Endothelial cell of umbilical vein (primary cell): Measurements from ENCODE around the gene DOCK1. TPM values are rescaled to one million over a fixed set of nuclear protein-coding genes. Genes with fewer than 3 reads are reported as not detected.

ENCODE experiments used
- BruUV-seq: library from RNA; stranded (reverse); fragments of 400-500 nt; replicated peaks from 2 replicates; lab custom pipeline; 2021; lab: Mats Ljungman, UMichigan
- CTCF ChIA-PET: fragments of 300-600, 350-600 bp; sonication (Branson Sonifier 250); formaldehyde crosslinking; loops from one replicate; lab custom pipeline; 2021; ENCODE audit warnings: antibody characterized with exemption, inconsistent platforms; lab: Charles Lee
- POLR2A ChIA-PET: fragments of 300-600, 350-600 bp; sonication (Branson Sonifier 250); formaldehyde crosslinking; loops from one replicate; lab custom pipeline; 2021; ENCODE audit warnings: antibody characterized with exemption, inconsistent platforms; lab: Charles Lee
- DNase-seq: peaks from one replicate; pipeline ENCODE4 v3.0.0-alpha.2; 2011; ENCODE audit warnings: low read depth, low spot score
- FAIRE-seq: peaks from 2 replicates; lab custom pipeline; 2011; peaks lifted over from hg19 to GRCh38; lab: Jason Lieb, UNC
- H2AFZ ChIP-seq: 2 replicates; pipeline ENCODE4 v1.6.0; 2012; ENCODE audit warnings: low read depth, low read length, control low read depth, inconsistent platforms
- H3K27ac ChIP-seq: 2 replicates; pipeline ENCODE4 v1.5.1; 2011; ENCODE audit warnings: low read depth, mild to moderate bottlenecking, control low read depth, low read length, moderate library complexity; ENCODE audit not compliant: insufficient read depth
- H3K27me3 ChIP-seq, 2 experiments: 2 replicates each; pipeline versions ENCODE4 v1.6.0 to v1.6.1; 2011; ENCODE audit warnings: low read length in 2 of 2, mixed read lengths in 1 of 2; ENCODE audit not compliant: control insufficient read depth in 2 of 2, insufficient read depth in 2 of 2
- H3K36me3 ChIP-seq, 2 experiments: 2 replicates in 1 of 2; 3 replicates in 1 of 2; pipeline ENCODE4 v1.5.1; 2011; ENCODE audit warnings: low read length in 2 of 2, mild to moderate bottlenecking in 1 of 2, moderate library complexity in 1 of 2; ENCODE audit not compliant: control insufficient read depth in 2 of 2, insufficient read depth in 2 of 2; ENCODE audit errors: extremely low read depth in 1 of 2
- H3K4me1 ChIP-seq: 3 replicates; pipeline ENCODE4 v1.5.1; 2011; ENCODE audit warnings: mild to moderate bottlenecking, low read length; ENCODE audit not compliant: control insufficient read depth, insufficient read depth; ENCODE audit errors: extremely low read depth
- H3K4me2 ChIP-seq: 2 replicates; pipeline ENCODE4 v1.6.1; 2011; ENCODE audit warnings: low read length, control low read depth, mixed read lengths; ENCODE audit not compliant: insufficient read depth
- H3K4me3 ChIP-seq, 3 experiments: fragments of 200-600 bp in 1 of 3; sonication (generic), shearing (Covaris generic) in 1 of 3; replicated peaks in 1 of 3; 2 replicates each; pipeline ENCODE4 v1.5.1; 2011 to 2016; ENCODE audit warnings: control low read depth in 3 of 3, low read length in 3 of 3, mild to moderate bottlenecking in 2 of 3, inconsistent platforms in 1 of 3, low read depth in 1 of 3, moderate library complexity in 1 of 3; ENCODE audit not compliant: insufficient read depth in 1 of 3
- H3K79me2 ChIP-seq: 2 replicates; pipeline ENCODE4 v1.6.0; 2012; ENCODE audit warnings: low read length, inconsistent platforms; ENCODE audit not compliant: control insufficient read depth, insufficient read depth
- H3K9ac ChIP-seq: replicated peaks from 2 replicates; pipeline ENCODE3; 2011; ENCODE audit warnings: low read length, control low read depth; ENCODE audit not compliant: insufficient read depth; ENCODE audit errors: extremely low read depth
- H3K9me1 ChIP-seq: replicated peaks from 3 replicates; pipeline ENCODE4 v1.6.0; 2011; ENCODE audit warnings: mild to moderate bottlenecking, low read length; ENCODE audit not compliant: control insufficient read depth, insufficient read depth; ENCODE audit errors: extremely low read depth
- H3K9me3 ChIP-seq: replicated peaks from 2 replicates; pipeline ENCODE4 v1.5.1; 2012; ENCODE audit warnings: low read length, inconsistent platforms; ENCODE audit not compliant: control insufficient read depth, insufficient read depth
- H4K20me1 ChIP-seq: replicated peaks from 2 replicates; pipeline ENCODE3; 2011; ENCODE audit warnings: mild to moderate bottlenecking, low read length; ENCODE audit not compliant: control insufficient read depth, insufficient read depth; ENCODE audit errors: extremely low read depth
- CTCF ChIP-seq, 2 donors: IDR thresholded peaks; 1 replicate in 1 of 2; 2 replicates in 1 of 2; pipeline ENCODE4 v1.5.1; 2011; ENCODE audit warnings: low read length in 2 of 2, mild to moderate bottlenecking in 2 of 2, moderate library complexity in 2 of 2, control low read depth in 1 of 2, inconsistent platforms in 1 of 2, low read depth in 1 of 2; ENCODE audit not compliant: insufficient read depth in 1 of 2; ENCODE audit errors: extremely low read depth in 1 of 2
- EZH2 ChIP-seq: IDR thresholded peaks from 2 replicates; pipeline ENCODE4 v1.6.1; 2012; ENCODE audit warnings: borderline replicate concordance, low read depth, mild to moderate bottlenecking, moderate library complexity, low read length, inconsistent platforms; ENCODE audit not compliant: severe bottlenecking
- FOS ChIP-seq: IDR thresholded peaks from 2 replicates; pipeline ENCODE4 v1.6.1; 2011; ENCODE audit warnings: mild to moderate bottlenecking, low read length, moderate library complexity, borderline replicate concordance; ENCODE audit not compliant: insufficient read depth
- GATA2 ChIP-seq: IDR thresholded peaks from 2 replicates; pipeline ENCODE4 v1.7.0; 2011; ENCODE audit warnings: low read depth, mild to moderate bottlenecking, moderate library complexity, mixed read lengths, low read length; ENCODE audit not compliant: insufficient read length, insufficient read depth
- JUN ChIP-seq: IDR thresholded peaks from 2 replicates; pipeline ENCODE4 v1.6.1; 2011; ENCODE audit warnings: borderline replicate concordance, low read depth; ENCODE audit not compliant: insufficient read length, insufficient read depth
- MYC ChIP-seq: IDR thresholded peaks from one replicate; pipeline ENCODE4 v1.6.1; 2011; ENCODE audit warnings: mild to moderate bottlenecking, low read depth, low read length
- POLR2A ChIP-seq: IDR thresholded peaks from 2 replicates; pipeline ENCODE4 v1.6.1; 2012; ENCODE audit warnings: low read depth, mild to moderate bottlenecking, control low read depth, low read length
- POLR2AphosphoS5 ChIP-seq: IDR thresholded peaks from 2 replicates; pipeline ENCODE4 v1.6.1; 2012; ENCODE audit warnings: low read depth, mild to moderate bottlenecking, control low read depth, low read length, moderate library complexity; ENCODE audit not compliant: insufficient read depth
- dilution Hi-C: fragments of 300-500 bp; cut with MboI; formaldehyde crosslinking; loops from one replicate; pipeline ENCODE4 v1.15.0; 2019; ENCODE audit warnings: low sequenced_read_pairs; ENCODE audit not compliant: extremely low pct_ligation_motif_present
- intact Hi-C: fragments of 100-400 bp; cut with micrococcal nuclease; formaldehyde crosslinking; loops from one replicate; pipeline ENCODE4 v1.10.0; 2022
- polyA plus RNA-seq, 4 experiments: library from polyadenylated mRNA; depleted of rRNA in 3 of 4; stranded (reverse) in 3 of 4; unstranded in 1 of 4; fragments of >200 nt; gene quantifications; 2 replicates each; pipeline versions ENCODE4 v1.2.1 to v1.2.3, GENCODE V29; 2011 to 2012; ENCODE audit warnings: missing spikeins in 1 of 4
- total RNA-seq: library from RNA; stranded (reverse); gene quantifications from 2 replicates; pipeline ENCODE4 v1.2.3, GENCODE V29; 2021
- TF ChIP-seq, protein P1 (sequence below): IDR thresholded peaks from 2 replicates; pipeline ENCODE4 v1.6.1; 2011; ENCODE audit not compliant: insufficient read depth, insufficient read length

Gene DOCK1
- total and polyA plus RNA-seq, 2 donors (not counting 3 experiments of a cell fraction or from before 2014, with no cell fraction given), result 22.5 to 83.1 TPM

DNA sequence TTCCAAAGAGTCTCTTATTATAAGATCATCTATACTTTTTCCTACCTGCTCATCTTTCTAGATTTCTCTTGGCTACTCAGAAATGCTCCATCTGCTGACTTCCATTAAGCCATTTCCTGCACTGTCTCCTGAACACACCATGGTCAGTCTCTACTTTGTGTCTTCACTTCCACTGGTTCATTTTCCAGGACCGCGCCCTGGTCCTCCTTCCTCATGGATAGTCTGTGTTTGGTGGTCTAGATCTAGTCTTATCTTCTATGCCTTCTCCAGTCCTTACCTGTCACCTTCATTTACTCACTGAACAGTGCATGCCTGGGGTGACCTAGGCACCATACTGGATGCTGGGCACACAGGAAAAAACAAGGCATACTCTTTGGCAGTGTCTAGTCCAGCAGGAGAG, 279.4 kb downstream of the DOCK1 start:
- no peak overlapping the region for H3K9ac ChIP-seq

More for the DNA sequence above, 279.4 kb downstream of the DOCK1 start:
- Histone ChIP-seq H3K4me2 (no peak overlapping the region), H3K27ac (no peak overlapping the region), H3K9me3 (no peaks in the 10 kb centered on the region), H3K79me2 (no peaks in the 10 kb centered on the region), H3K4me1 (no peaks in the 10 kb centered on the region), H3K36me3 (no peaks in the 10 kb centered on the region), H3K4me3 (no peak overlapping the region), H4K20me1 (no peaks in the 10 kb centered on the region), H3K27me3 (no peaks in the 10 kb centered on the region), H3K9me1 (no peaks in the 10 kb centered on the region), H2AFZ (no peak overlapping the region)
- FAIRE-seq (no peak), DNase-seq (no peak)
- no peak for TF ChIP-seq FOS
- no peak for TF ChIP-seq GATA2
- TF ChIP-seq EZH2, result no peak
- TF ChIP-seq CTCF (IDR thresholded peaks at IDR 0.05; ENCODE audit: extremely low read depth in 1 of 2, insufficient read depth in 1 of 2, low read depth in 1 of 2, low read length in 2 of 2), result no peak
- no peak for TF ChIP-seq POLR2A
- TF ChIP-seq JUN, result no peak
- no peak for TF ChIP-seq MYC
- TF ChIP-seq POLR2AphosphoS5, result no peak
- TF ChIP-seq, protein P1, sequence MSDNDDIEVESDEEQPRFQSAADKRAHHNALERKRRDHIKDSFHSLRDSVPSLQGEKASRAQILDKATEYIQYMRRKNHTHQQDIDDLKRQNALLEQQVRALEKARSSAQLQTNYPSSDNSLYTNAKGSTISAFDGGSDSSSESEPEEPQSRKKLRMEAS, result no peak
- dilution Hi-C loops (no loop called here), intact Hi-C loops (no loop called here)
- no TSS peak for BruUV-seq
- CTCF ChIA-PET, result no interaction called here
- POLR2A ChIA-PET, result no interaction called here
